ENCODE results near the gene P2RX5. TPM values are rescaled to one million over a fixed set of nuclear protein-coding genes. Genes with fewer than 3 reads are reported as not detected.

Gene P2RX5
- total and polyA plus RNA-seq, 2 donors: 108 to 122 TPM

DNA sequence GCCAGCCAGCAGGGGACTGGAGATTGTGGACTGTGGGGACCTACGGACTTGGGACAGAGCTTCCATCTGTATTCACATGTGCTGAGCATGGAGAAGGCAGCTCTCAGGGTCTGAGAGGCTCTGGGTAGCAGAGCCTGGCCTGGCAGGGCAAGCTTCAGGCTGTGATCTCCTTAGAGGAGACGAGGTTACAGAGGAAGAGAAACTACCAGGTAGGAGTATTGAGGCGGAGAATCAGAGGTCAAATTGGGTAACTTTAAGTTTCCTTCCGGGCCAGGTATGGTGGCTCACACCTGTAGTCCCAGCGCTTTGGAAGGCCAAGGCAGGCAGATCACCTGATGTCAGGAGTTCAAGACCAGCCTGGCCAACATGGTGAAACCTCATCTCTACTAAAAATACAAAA is 50.6 kb downstream of the P2RX5 start:
- H3K27ac ChIP-seq (ENCODE audit: low read depth in 1 of 2, low read length in 1 of 2): no peak overlapping the region
- WGBS: 83% methylated on average over 5 of the region's 5 CpGs
- H3K27me3 ChIP-seq (ENCODE audit: control insufficient read depth in 2 of 2, insufficient read depth in 1 of 2, low read length in 1 of 2): no peaks in the 10 kb centered on the region
- H3K4me1 ChIP-seq (ENCODE audit: control insufficient read depth in 2 of 2, insufficient read depth in 2 of 2, low read length in 2 of 2): peaks cover 0 to 18% of the 10 kb centered on the region in 2 donors
- peaks cover 4 to 8% of the 10 kb centered on the region in 2 donors for H3K36me3 ChIP-seq (ENCODE audit: control insufficient read depth in 2 of 2, insufficient read depth in 2 of 2, low read length in 1 of 2)
- H3K4me3 ChIP-seq (ENCODE audit: low read length in 2 of 2): no peak overlapping the region
- DNase-seq (ENCODE audit: low read depth in 6 of 9, low spot score in 9 of 9): no peak
- no peaks in the 10 kb centered on the region for H3K9me3 ChIP-seq (ENCODE audit: control insufficient read depth in 2 of 2, insufficient read depth in 1 of 2, low read length in 1 of 2)

GRCh38 chr17:3643889-3644349 is 52.0 kb downstream of the P2RX5 start:
- Histone ChIP-seq H3K36me3 (ENCODE audit: control insufficient read depth in 2 of 2, insufficient read depth in 2 of 2, low read length in 1 of 2) (peaks cover 4 to 8% of the 10 kb centered on the region in 2 donors), H3K9me3 (ENCODE audit: control insufficient read depth in 2 of 2, insufficient read depth in 1 of 2, low read length in 1 of 2) (no peaks in the 10 kb centered on the region), H3K4me1 (ENCODE audit: control insufficient read depth in 2 of 2, insufficient read depth in 2 of 2, low read length in 2 of 2) (peaks cover 0 to 18% of the 10 kb centered on the region in 2 donors), H3K4me3 (ENCODE audit: low read length in 2 of 2) (no peak overlapping the region), H3K27me3 (ENCODE audit: control insufficient read depth in 2 of 2, insufficient read depth in 1 of 2, low read length in 1 of 2) (no peaks in the 10 kb centered on the region), H3K27ac (ENCODE audit: low read depth in 1 of 2, low read length in 1 of 2) (no peak overlapping the region)
- 95% methylated on average over 4 of the region's 4 CpGs for WGBS
- DNase-seq (ENCODE audit: low read depth in 6 of 9, low spot score in 9 of 9): no peak

DNA sequence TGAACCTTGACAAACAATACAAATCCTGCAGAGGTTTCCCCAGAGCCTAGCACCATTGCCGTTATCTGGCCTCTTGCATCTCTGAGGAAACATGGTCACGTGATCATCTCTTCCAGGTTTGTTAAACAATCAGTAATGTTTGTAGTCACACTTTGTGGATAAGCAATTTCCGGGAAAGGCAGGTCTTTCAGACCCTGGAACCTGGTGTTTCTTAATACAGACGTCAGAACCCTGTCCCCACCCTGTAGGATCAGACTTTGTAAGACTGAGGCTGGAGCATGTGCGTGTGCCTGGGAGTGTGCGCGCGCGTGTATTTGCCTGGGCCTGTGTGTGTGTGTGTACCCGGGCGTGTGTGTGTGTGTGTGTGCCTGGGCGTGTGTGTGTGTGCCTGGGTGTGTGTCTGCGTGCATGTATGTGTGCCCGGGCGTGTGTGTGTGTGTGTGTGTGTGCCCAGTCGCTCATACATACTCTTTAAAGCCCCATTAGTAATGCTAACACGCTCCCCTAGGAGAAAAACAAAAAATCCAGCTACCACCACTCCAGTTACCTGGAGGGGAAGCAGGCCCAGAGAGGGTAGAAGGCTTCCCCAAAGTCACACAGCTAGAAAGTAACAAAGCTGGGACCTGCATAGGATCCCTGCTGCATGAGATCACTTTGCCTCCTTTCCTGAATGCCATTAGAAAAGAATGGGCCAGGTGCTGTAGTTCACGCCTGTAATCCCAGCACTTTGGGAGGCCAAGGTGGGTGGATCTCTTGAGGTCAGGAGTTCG is 54.1 kb downstream of the P2RX5 start:
- Histone ChIP-seq H3K9me3 (ENCODE audit: control insufficient read depth in 2 of 2, insufficient read depth in 1 of 2, low read length in 1 of 2) (no peaks in the 10 kb centered on the region), H3K4me1 (ENCODE audit: control insufficient read depth in 2 of 2, insufficient read depth in 2 of 2, low read length in 2 of 2) (peaks cover 0 to 13% of the 10 kb centered on the region in 2 donors), H3K27me3 (ENCODE audit: control insufficient read depth in 2 of 2, insufficient read depth in 1 of 2, low read length in 1 of 2) (no peaks in the 10 kb centered on the region), H3K36me3 (ENCODE audit: control insufficient read depth in 2 of 2, insufficient read depth in 2 of 2, low read length in 1 of 2) (peaks cover 0 to 9% of the 10 kb centered on the region in 2 donors), H3K27ac (ENCODE audit: low read depth in 1 of 2, low read length in 1 of 2) (no peak overlapping the region), H3K4me3 (ENCODE audit: low read length in 2 of 2) (no peak overlapping the region)
- no peak for DNase-seq (ENCODE audit: low read depth in 6 of 9, low spot score in 9 of 9)
- 90% methylated on average over 19 of the region's 19 CpGs for WGBS

- WGBS: 81% methylated on average over 3 of the region's 3 CpGs
- Histone ChIP-seq H3K4me1 (ENCODE audit: control insufficient read depth in 2 of 2, insufficient read depth in 2 of 2, low read length in 2 of 2) (peaks cover 0 to 6% of the 10 kb centered on the region in 2 donors), H3K9me3 (ENCODE audit: control insufficient read depth in 2 of 2, insufficient read depth in 1 of 2, low read length in 1 of 2) (no peaks in the 10 kb centered on the region), H3K36me3 (ENCODE audit: control insufficient read depth in 2 of 2, insufficient read depth in 2 of 2, low read length in 1 of 2) (peaks cover 0 to 9% of the 10 kb centered on the region in 2 donors), H3K27ac (ENCODE audit: low read depth in 1 of 2, low read length in 1 of 2) (no peak overlapping the region), H3K4me3 (ENCODE audit: low read length in 2 of 2) (no peak overlapping the region), H3K27me3 (ENCODE audit: control insufficient read depth in 2 of 2, insufficient read depth in 1 of 2, low read length in 1 of 2) (no peaks in the 10 kb centered on the region)
- no peak for DNase-seq (ENCODE audit: low read depth in 6 of 9, low spot score in 9 of 9)
Measured at GRCh38 chr17:3641014-3641413, 54.9 kb downstream of the P2RX5 start.

DNA sequence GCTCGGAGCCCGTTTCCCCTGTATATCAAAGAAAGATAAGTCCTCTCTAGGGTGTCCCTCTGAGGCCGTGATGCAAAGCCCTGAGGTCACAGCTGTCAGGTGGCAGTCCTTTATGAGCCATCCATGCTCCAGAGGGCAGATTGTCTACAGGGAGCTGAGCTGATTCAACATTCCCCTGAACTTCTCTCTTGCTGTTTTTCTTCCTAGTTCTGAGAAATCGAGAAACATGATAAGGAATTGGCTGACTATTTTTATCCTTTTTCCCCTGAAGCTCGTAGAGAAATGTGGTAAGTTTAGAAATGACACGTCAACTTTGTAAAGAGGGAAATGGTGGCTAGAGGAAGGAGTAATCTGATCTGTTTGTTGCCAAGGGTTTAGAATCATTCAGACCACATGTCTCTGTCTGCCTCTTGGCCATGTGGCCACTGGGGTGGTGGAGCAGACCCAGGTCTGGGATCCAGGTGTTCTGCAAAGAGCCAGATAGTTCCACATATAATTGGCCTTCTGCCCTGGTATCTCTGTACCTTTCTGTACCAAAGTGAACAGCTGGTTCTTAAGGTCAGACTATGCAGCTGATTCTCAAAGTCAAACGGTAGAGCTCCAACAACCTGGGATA is 55.9 kb downstream of the P2RX5 start:
- Histone ChIP-seq H3K9me3 (ENCODE audit: control insufficient read depth in 2 of 2, insufficient read depth in 1 of 2, low read length in 1 of 2) (no peaks in the 10 kb centered on the region), H3K36me3 (ENCODE audit: control insufficient read depth in 2 of 2, insufficient read depth in 2 of 2, low read length in 1 of 2) (peaks cover 0 to 9% of the 10 kb centered on the region in 2 donors), H3K27ac (ENCODE audit: low read depth in 1 of 2, low read length in 1 of 2) (no peak overlapping the region), H3K4me3 (ENCODE audit: low read length in 2 of 2) (no peak overlapping the region), H3K4me1 (ENCODE audit: control insufficient read depth in 2 of 2, insufficient read depth in 2 of 2, low read length in 2 of 2) (peaks cover 0 to 8% of the 10 kb centered on the region in 2 donors), H3K27me3 (ENCODE audit: control insufficient read depth in 2 of 2, insufficient read depth in 1 of 2, low read length in 1 of 2) (no peaks in the 10 kb centered on the region)
- 23% methylated on average over 7 of the region's 7 CpGs for WGBS
- peak in 1 of 9 donors; percentile 24 for DNase-seq (ENCODE audit: low read depth in 6 of 9, low spot score in 9 of 9)

DNA sequence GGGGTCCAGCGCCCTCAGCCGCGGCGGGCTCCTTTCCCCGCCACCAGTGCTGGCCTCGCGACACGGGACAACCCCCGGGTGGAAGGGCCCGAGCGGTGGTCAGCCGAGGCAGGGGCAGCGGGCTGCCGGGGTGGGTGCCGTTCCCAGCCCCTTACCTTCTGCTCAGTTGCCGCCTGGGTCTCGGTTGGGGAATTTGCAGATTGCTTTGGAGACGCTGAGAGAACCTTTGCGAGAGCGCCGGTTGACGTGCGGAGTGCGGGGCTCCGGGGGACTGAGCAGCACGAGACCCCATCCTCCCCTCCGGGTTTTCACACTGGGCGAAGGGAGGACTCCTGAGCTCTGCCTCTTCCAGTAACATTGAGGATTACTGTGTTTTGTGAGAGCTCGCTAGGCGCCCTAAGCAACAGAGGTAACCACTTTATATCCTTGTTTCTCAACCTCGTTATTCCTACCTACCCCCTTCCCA is 59.0 kb downstream of the P2RX5 start:
- peak overlapping the region; percentile 78 to 94 for H3K4me3 ChIP-seq (ENCODE audit: low read length in 2 of 2)
- WGBS: 3% methylated on average over 31 of the region's 31 CpGs
- DNase-seq (ENCODE audit: low read depth in 6 of 9, low spot score in 9 of 9): peak in 2 of 9 donors; percentile 7 to 20
- H3K27ac ChIP-seq (ENCODE audit: low read depth in 1 of 2, low read length in 1 of 2): no peak overlapping the region
- H3K9me3 ChIP-seq (ENCODE audit: control insufficient read depth in 2 of 2, insufficient read depth in 1 of 2, low read length in 1 of 2): no peaks in the 10 kb centered on the region
- H3K27me3 ChIP-seq (ENCODE audit: control insufficient read depth in 2 of 2, insufficient read depth in 1 of 2, low read length in 1 of 2): no peaks in the 10 kb centered on the region
- peaks cover 0 to 8% of the 10 kb centered on the region in 2 donors for H3K4me1 ChIP-seq (ENCODE audit: control insufficient read depth in 2 of 2, insufficient read depth in 2 of 2, low read length in 2 of 2)
- peaks cover 0 to 12% of the 10 kb centered on the region in 2 donors for H3K36me3 ChIP-seq (ENCODE audit: control insufficient read depth in 2 of 2, insufficient read depth in 2 of 2, low read length in 1 of 2)

GRCh38 chr17:3636154-3636907 is 59.6 kb downstream of the P2RX5 start, which contains the start of the genes CTNS and SHPK:
CTNS (plus strand) TSS chr17:3636760; CDS start chr17:3640207, 3,447 bp downstream.
SHPK (minus strand) TSS chr17:3636250; CDS start chr17:3636219, 31 bp downstream.
- Histone ChIP-seq H3K9me3 (ENCODE audit: control insufficient read depth in 2 of 2, insufficient read depth in 1 of 2, low read length in 1 of 2) (no peaks in the 10 kb centered on the region), H3K27me3 (ENCODE audit: control insufficient read depth in 2 of 2, insufficient read depth in 1 of 2, low read length in 1 of 2) (no peaks in the 10 kb centered on the region), H3K27ac (ENCODE audit: low read depth in 1 of 2, low read length in 1 of 2) (peak within 1 kb of the TSS; percentile 100), H3K4me1 (ENCODE audit: control insufficient read depth in 2 of 2, insufficient read depth in 2 of 2, low read length in 2 of 2) (peaks cover 0 to 8% of the 10 kb centered on the region in 2 donors), H3K4me3 (ENCODE audit: low read length in 2 of 2) (peak within 1 kb of the TSS; percentile 78 to 94), H3K36me3 (ENCODE audit: control insufficient read depth in 2 of 2, insufficient read depth in 2 of 2, low read length in 1 of 2) (peaks cover 0 to 12% of the 10 kb centered on the region in 2 donors)
- under 1% methylated on average over 68 of the region's 68 CpGs for WGBS
- peak; percentile 78 to 97 (median 89) for DNase-seq (ENCODE audit: low read depth in 6 of 9, low spot score in 9 of 9)

DNA sequence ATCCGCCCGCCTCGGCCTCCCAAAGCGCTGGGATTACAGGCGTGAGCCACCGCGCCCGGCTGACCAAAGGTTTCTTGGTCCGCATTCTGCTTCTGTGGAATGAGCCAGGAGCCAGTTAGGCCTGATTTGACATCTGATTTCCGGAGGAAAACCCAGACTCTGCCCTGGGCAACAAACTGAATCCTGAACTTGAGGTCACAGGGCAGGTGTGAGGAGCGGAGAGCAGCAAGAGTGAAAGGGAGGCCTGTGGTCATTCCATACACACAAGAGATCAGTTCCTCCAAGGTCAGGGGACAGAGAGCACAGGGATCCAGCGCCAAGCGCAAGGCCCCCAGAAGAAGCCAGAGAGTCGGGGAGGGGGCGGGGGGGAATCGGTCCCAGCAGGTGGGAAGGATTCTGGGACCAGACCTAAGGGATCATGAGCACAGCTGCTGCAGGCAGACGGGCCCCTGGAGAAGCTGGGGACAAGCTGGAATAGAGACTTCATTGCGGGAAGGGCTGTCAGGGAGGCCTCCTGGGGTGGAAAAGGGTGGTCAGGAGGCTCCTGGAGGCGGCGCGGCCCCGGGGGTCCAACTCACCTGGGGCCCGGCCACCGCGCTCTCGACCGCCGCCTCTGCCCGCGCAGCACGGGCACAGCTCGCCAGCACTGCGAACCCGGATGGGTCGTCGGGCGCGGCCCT is 60.3 kb downstream of the P2RX5 start:
- Histone ChIP-seq H3K4me1 (ENCODE audit: control insufficient read depth in 2 of 2, insufficient read depth in 2 of 2, low read length in 2 of 2) (peaks cover 0 to 8% of the 10 kb centered on the region in 2 donors), H3K27ac (ENCODE audit: low read depth in 1 of 2, low read length in 1 of 2) (no peak overlapping the region), H3K27me3 (ENCODE audit: control insufficient read depth in 2 of 2, insufficient read depth in 1 of 2, low read length in 1 of 2) (no peaks in the 10 kb centered on the region), H3K4me3 (ENCODE audit: low read length in 2 of 2) (peak overlapping the region; percentile 78 to 94), H3K9me3 (ENCODE audit: control insufficient read depth in 2 of 2, insufficient read depth in 1 of 2, low read length in 1 of 2) (no peaks in the 10 kb centered on the region), H3K36me3 (ENCODE audit: control insufficient read depth in 2 of 2, insufficient read depth in 2 of 2, low read length in 1 of 2) (peaks cover 0 to 9% of the 10 kb centered on the region in 2 donors)
- no peak for DNase-seq (ENCODE audit: low read depth in 6 of 9, low spot score in 9 of 9)
- WGBS: 23% methylated on average over 38 of the region's 38 CpGs

Data from thymus (tissue), 11 donors.